D721Med (cell line): Measurements from ENCODE around the gene CCR5AS.

ENCODE experiments used
- DNase-seq: peaks from one replicate; pipeline ENCODE4 v3.0.0; 2011; ENCODE audit warnings: low spot score; ENCODE audit not compliant: insufficient read length
- FAIRE-seq: peaks from 2 replicates; lab custom pipeline; 2011; peaks lifted over from hg19 to GRCh38; lab: Jason Lieb, UNC
- TF ChIP-seq, protein P1 (sequence below): IDR thresholded peaks from 2 replicates; pipeline ENCODE4 v1.5.1; 2012; ENCODE audit warnings: mild to moderate bottlenecking, control low read depth; ENCODE audit not compliant: insufficient read depth; ENCODE audit errors: missing control alignments

The CCR5AS gene

DNA sequence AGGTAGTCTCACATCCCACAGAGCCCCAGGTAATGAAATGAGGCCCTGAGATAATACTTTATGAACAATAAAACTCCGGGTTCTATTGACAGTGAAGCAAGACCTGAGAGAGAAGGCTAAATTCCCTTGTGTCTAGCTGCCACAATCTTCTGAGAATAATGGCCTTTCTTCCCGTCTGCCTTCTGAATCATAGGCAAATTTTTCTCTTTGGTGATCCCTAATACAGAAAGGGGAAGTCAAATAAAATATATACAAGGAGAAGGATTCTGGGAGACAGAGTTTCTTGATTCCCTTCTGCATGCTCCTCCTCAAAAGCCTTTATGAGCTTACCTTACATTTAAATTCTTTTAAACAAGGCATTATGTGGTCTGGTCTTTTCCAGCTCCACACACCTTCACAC lies 82.8 kb downstream of the CCR5AS start:
- DNase-seq (no peak), FAIRE-seq (no peak)
- TF ChIP-seq, protein P1, sequence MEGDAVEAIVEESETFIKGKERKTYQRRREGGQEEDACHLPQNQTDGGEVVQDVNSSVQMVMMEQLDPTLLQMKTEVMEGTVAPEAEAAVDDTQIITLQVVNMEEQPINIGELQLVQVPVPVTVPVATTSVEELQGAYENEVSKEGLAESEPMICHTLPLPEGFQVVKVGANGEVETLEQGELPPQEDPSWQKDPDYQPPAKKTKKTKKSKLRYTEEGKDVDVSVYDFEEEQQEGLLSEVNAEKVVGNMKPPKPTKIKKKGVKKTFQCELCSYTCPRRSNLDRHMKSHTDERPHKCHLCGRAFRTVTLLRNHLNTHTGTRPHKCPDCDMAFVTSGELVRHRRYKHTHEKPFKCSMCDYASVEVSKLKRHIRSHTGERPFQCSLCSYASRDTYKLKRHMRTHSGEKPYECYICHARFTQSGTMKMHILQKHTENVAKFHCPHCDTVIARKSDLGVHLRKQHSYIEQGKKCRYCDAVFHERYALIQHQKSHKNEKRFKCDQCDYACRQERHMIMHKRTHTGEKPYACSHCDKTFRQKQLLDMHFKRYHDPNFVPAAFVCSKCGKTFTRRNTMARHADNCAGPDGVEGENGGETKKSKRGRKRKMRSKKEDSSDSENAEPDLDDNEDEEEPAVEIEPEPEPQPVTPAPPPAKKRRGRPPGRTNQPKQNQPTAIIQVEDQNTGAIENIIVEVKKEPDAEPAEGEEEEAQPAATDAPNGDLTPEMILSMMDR = no peak

DNA sequence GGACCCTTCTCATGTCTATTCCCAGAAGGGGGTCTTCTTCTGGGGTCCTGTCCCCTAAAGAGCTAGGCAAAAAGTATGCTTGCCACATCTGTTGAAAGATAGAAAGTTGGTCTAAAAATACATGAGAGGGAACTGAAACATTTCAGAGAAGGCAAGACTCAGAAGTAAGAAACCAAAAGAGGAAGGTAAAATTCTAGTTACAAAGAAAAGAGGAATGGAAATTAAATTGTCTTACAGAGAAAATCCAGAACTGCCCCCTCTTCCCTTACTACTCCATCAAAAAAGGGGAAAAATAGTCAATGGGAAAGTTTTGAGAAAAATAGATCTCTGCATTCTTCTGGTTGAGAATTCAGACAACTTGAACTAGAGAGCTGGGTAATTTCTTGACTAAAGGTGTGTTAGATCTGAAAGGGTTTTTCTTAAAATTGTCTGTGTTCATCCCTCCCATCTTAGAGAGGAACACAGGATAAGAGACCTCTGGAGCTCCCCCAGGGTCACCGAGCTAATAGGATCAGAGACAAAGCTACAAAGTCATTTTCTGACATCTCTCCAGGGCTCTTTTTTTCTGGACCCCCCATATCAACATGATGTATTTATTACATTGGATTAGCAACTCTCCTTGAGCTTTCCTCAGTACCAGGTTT lies 85.3 kb downstream of the CCR5AS start:
- DNase-seq = no peak
- TF ChIP-seq, protein P1 = no peak
- no peak for FAIRE-seq

DNA sequence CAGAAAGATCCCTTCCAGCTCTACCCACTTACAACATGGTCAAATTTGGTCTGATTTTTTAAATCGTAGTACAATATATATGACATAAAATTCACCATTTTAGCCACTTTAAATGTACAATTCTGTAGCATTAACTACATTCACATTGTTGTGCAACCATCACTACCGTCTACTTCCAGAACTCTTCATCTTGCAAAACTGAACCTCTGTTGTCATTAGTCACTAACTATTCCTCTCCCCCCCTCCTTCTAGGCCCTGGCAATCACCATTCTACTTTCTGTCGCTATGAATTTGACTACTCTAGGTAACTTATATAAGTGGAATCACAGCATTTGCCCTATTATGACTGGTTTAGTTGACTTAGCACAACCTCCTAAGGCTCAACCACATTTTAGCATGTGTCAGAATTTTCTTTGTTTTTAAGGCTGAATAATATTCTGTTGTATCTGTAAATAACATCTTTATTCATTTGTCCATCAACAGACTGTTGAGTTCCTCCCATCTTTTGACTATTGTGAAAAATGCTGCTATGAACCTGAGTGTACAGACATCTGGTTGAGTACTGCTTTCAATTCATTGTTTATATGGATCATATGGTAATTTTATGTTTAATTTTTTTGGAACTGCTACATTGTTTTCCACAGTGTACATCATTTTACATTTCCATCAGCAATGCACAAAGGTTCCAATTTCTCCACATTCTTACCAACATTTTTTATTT lies 88.5 kb downstream of the CCR5AS start:
- no peak for FAIRE-seq
- no peak for DNase-seq
- TF ChIP-seq, protein P1 = no peak

DNA sequence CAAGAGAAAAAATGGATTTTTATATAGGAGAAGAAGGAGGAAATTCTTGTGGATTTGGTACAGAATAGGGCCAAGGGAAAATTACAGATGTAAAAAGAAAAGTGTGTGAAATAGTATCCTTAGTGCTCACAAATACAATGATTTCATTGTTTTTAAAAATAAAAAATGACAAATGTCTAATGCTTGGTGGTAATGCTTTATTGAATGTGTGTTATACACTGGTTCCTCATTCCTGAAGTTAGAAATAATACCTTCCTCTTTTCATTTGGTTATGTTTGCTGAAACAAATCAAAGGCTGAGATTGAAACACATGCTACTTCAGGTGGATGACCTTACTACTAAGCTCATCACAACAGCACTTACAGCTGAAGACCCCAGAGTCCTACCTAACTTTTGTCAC lies 90.7 kb downstream of the CCR5AS start:
- TF ChIP-seq, protein P1 = no peak
- no peak for DNase-seq
- no peak for FAIRE-seq

DNA sequence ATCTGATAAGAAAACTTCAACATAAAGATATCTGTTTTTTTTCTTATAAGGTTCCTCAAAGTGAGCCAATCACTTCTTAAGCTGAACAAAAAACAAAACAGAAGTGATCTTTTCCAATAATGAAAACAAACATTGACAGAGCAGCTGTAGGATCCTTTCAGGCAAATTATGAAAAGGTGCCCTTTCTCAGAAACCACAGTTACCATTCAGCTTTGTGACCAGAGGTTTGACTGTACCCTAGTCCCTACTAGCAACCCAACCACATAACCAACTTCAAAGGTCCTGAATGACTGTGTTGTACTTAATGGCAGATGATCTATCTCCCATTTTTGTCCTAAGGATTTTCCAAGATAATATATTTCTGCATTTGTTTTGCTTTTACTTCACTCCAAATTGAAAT lies 92.3 kb downstream of the CCR5AS start:
- FAIRE-seq (no peak), DNase-seq (no peak)
- TF ChIP-seq, protein P1 = no peak
